Mesothelial cell of epicardium (in vitro differentiated cells): ENCODE results near the gene PPP4R2. TPM values are rescaled to one million over a fixed set of nuclear protein-coding genes. Genes with fewer than 3 reads are reported as not detected.

ENCODE experiments used
- DNase-seq, 2 experiments: peaks; one replicate each; pipeline ENCODE4 v3.0.0; 2021; ENCODE audit warnings: low spot score in 2 of 2; ENCODE audit not compliant: unreplicated experiment in 2 of 2
- H3K27ac Mint-ChIP-seq: 2 replicates; pipeline ENCODE4 v1.8.0; 2021; ENCODE audit warnings: mixed read lengths
- H3K27me3 Mint-ChIP-seq: 2 replicates; pipeline ENCODE4 v1.8.0; 2021; ENCODE audit warnings: low read depth, mixed read lengths
- H3K36me3 Mint-ChIP-seq: 2 replicates; pipeline ENCODE4 v1.8.0; 2021; ENCODE audit warnings: mixed read lengths
- H3K4me1 Mint-ChIP-seq: 2 replicates; pipeline ENCODE4 v1.8.0; 2021; ENCODE audit warnings: mixed read lengths
- H3K4me3 Mint-ChIP-seq: 2 replicates; pipeline ENCODE4 v1.8.0; 2021; ENCODE audit warnings: mild to moderate bottlenecking, moderate library complexity, mixed read lengths
- H3K9me3 Mint-ChIP-seq: 2 replicates; pipeline ENCODE4 v1.8.0; 2021; ENCODE audit warnings: mixed read lengths
- CTCF ChIP-seq: fragments of 200-600 bp; sonication (generic); IDR thresholded peaks from one replicate; pipeline ENCODE4 v1.5.0; 2021; ENCODE audit warnings: antibody characterized with exemption; ENCODE audit not compliant: unreplicated experiment
- total RNA-seq: library from RNA; stranded (reverse); gene quantifications from 3 replicates; pipeline ENCODE4 v1.2.1, GENCODE V29; 2021

The PPP4R2 gene
- total RNA-seq, 1 donor from 2014 or later, result 111 TPM

- Mint-ChIP-seq H3K36me3 (no peaks in the 10 kb centered on the region), H3K4me1 (peaks cover 6% of the 10 kb centered on the region), H3K4me3 (no peak overlapping the region), H3K9me3 (no peaks in the 10 kb centered on the region), H3K27ac (no peak overlapping the region), H3K27me3 (no peaks in the 10 kb centered on the region)
- DNase-seq, result no peak
- no peak for TF ChIP-seq CTCF
Observed at GRCh38 chr3:73098873-73099272, 102.3 kb downstream of the PPP4R2 start.

GRCh38 chr3:73100741-73101559, 104.3 kb downstream of the PPP4R2 start:
- no peak overlapping the region for H3K4me3 Mint-ChIP-seq
- peak; percentile 93 for TF ChIP-seq CTCF
- no peaks in the 10 kb centered on the region for H3K27me3 Mint-ChIP-seq
- H3K9me3 Mint-ChIP-seq, result no peaks in the 10 kb centered on the region
- H3K36me3 Mint-ChIP-seq, result no peaks in the 10 kb centered on the region
- no peak overlapping the region for H3K27ac Mint-ChIP-seq
- peak; percentile 67 to 89 for DNase-seq
- H3K4me1 Mint-ChIP-seq, result peaks cover 6% of the 10 kb centered on the region

- no peak overlapping the region for H3K27ac Mint-ChIP-seq
- no peak overlapping the region for H3K4me3 Mint-ChIP-seq
- H3K27me3 Mint-ChIP-seq, result no peaks in the 10 kb centered on the region
- no peak for TF ChIP-seq CTCF
- no peaks in the 10 kb centered on the region for H3K36me3 Mint-ChIP-seq
- no peaks in the 10 kb centered on the region for H3K9me3 Mint-ChIP-seq
- H3K4me1 Mint-ChIP-seq, result peaks cover 6% of the 10 kb centered on the region
- DNase-seq, result no peak
Observed at GRCh38 chr3:73101881-73102280, 105.3 kb downstream of the PPP4R2 start.

- Mint-ChIP-seq H3K36me3 (no peaks in the 10 kb centered on the region), H3K27ac (no peak overlapping the region), H3K9me3 (peaks cover 7% of the 10 kb centered on the region), H3K4me3 (no peak overlapping the region), H3K27me3 (peaks cover 4% of the 10 kb centered on the region), H3K4me1 (peaks cover 11% of the 10 kb centered on the region)
- DNase-seq, result no peak
- no peak for TF ChIP-seq CTCF
Observed at GRCh38 chr3:73107215-73107614, 110.6 kb downstream of the PPP4R2 start.

- Mint-ChIP-seq H3K36me3 (no peaks in the 10 kb centered on the region), H3K27me3 (peaks cover 4% of the 10 kb centered on the region), H3K4me1 (peaks cover 11% of the 10 kb centered on the region), H3K4me3 (no peak overlapping the region), H3K9me3 (peaks cover 7% of the 10 kb centered on the region), H3K27ac (no peak overlapping the region)
- no peak for TF ChIP-seq CTCF
- no peak for DNase-seq
Observed at GRCh38 chr3:73107676-73108187, 111.1 kb downstream of the PPP4R2 start.
